Measurements from ENCODE around the gene HSPB9.

Gene HSPB9

GRCh38 chr17:42116705-42117396 lies 5.8 kb upstream of the HSPB9 start (continued):
- no peak for TF ChIP-seq ZNF513 (tag by site-specific recombination; IDR thresholded peaks at IDR 0.05)
- TF ChIP-seq ZNF146 (tag by site-specific recombination; IDR thresholded peaks at IDR 0.05): no peak
- TF ChIP-seq ZNF354C (tag by site-specific recombination; IDR thresholded peaks at IDR 0.05; ENCODE audit: borderline replicate concordance, low read depth): no peak
- no peak for TF ChIP-seq ZBTB6 (tag by site-specific recombination; IDR thresholded peaks at IDR 0.05)
- no peak for TF ChIP-seq ZSCAN5A (tag by site-specific recombination; IDR thresholded peaks at IDR 0.05)
- no peak for TF ChIP-seq ZNF133 (tag by site-specific recombination; IDR thresholded peaks at IDR 0.05)
- no peak for TF ChIP-seq PATZ1 (tag by site-specific recombination; IDR thresholded peaks at IDR 0.05)
- TF ChIP-seq ATF2 (tag by site-specific recombination; IDR thresholded peaks at IDR 0.05; ENCODE audit: low read depth): no peak
- no peak for TF ChIP-seq ZNF138 (tag by site-specific recombination; IDR thresholded peaks at IDR 0.05; ENCODE audit: borderline replicate concordance)
- TF ChIP-seq ZFP41 (tag by site-specific recombination; IDR thresholded peaks at IDR 0.05; ENCODE audit: borderline replicate concordance): no peak
- no peak for TF ChIP-seq ZEB2 (tag by site-specific recombination; IDR thresholded peaks at IDR 0.05)
- no peak for TF ChIP-seq ZBTB26 (tag by site-specific recombination; optimal IDR thresholded peaks at IDR 0.05)
- TF ChIP-seq YY1 (tag by site-specific recombination; IDR thresholded peaks at IDR 0.05): no peak
- no peak for TF ChIP-seq BCL6B (tag by site-specific recombination; IDR thresholded peaks at IDR 0.05)
- peak; percentile 49; the same call in 1 of the 2 replicates for TF ChIP-seq ZNF600 (tag by site-specific recombination; IDR thresholded peaks at IDR 0.05)
- no peak for TF ChIP-seq ZNF785 (tag by site-specific recombination; IDR thresholded peaks at IDR 0.05)
- TF ChIP-seq ZBTB21 (tag by site-specific recombination; IDR thresholded peaks at IDR 0.05): no peak
- no peak for TF ChIP-seq ZNF658 (tag by site-specific recombination; IDR thresholded peaks at IDR 0.05)
- TF ChIP-seq ZNF423 (tag by site-specific recombination; IDR thresholded peaks at IDR 0.05): no peak
- no peak for TF ChIP-seq KLF1 (tag by site-specific recombination; IDR thresholded peaks at IDR 0.05)
- TF ChIP-seq ZNF266 (tag by site-specific recombination; IDR thresholded peaks at IDR 0.05; ENCODE audit: low read depth): no peak
- no peak for TF ChIP-seq ZNF768 (tag by site-specific recombination; IDR thresholded peaks at IDR 0.05)
- no peak for TF ChIP-seq ZFHX2 (tag by site-specific recombination; conservative IDR thresholded peaks at IDR 0.05)
- TF ChIP-seq ZNF280C (tag by site-specific recombination; IDR thresholded peaks at IDR 0.05): no peak
- no peak for TF ChIP-seq ZNF114 (tag by site-specific recombination; IDR thresholded peaks at IDR 0.05)
- TF ChIP-seq ZNF544 (tag by site-specific recombination; IDR thresholded peaks at IDR 0.05): no peak

Measured in HEK293 (cell line).